WERI-Rb-1 (cell line): Measurements from ENCODE around the gene CRADD.

Experiments used
- DNase-seq: peaks from one replicate; pipeline ENCODE4 v3.0.0-alpha.2; 2020
- H3K27ac ChIP-seq: fragments of 250-450 bp; sonication (Bioruptor Pico); 2 replicates; pipeline ENCODE4 v1.5.1; 2020; ENCODE audit warnings: mild to moderate bottlenecking, moderate library complexity
- H3K27me3 ChIP-seq: fragments of 250-450 bp; sonication (Bioruptor Pico); 2 replicates; pipeline ENCODE4 v1.5.1; 2021; ENCODE audit warnings: mild to moderate bottlenecking, low read depth, moderate library complexity; ENCODE audit not compliant: insufficient read depth, severe bottlenecking
- H3K36me3 ChIP-seq: fragments of 250-450 bp; sonication (Bioruptor Pico); 2 replicates; pipeline ENCODE4 v1.5.1; 2020; ENCODE audit warnings: mild to moderate bottlenecking, moderate library complexity
- H3K4me3 ChIP-seq: 2 replicates; pipeline ENCODE4 v1.5.1; 2011; ENCODE audit warnings: low read depth, mild to moderate bottlenecking, control low read depth, low read length
- H3K9me3 ChIP-seq: fragments of 250-450 bp; sonication (Bioruptor Pico); 2 replicates; pipeline ENCODE4 v1.5.1; 2021; ENCODE audit warnings: mild to moderate bottlenecking, moderate library complexity; ENCODE audit not compliant: severe bottlenecking
- TF ChIP-seq, protein P1 (sequence below): IDR thresholded peaks from 2 replicates; pipeline ENCODE4 v1.5.1; 2011; ENCODE audit warnings: low read depth, mild to moderate bottlenecking, control low read depth, inconsistent platforms, low read length

The CRADD gene

DNA sequence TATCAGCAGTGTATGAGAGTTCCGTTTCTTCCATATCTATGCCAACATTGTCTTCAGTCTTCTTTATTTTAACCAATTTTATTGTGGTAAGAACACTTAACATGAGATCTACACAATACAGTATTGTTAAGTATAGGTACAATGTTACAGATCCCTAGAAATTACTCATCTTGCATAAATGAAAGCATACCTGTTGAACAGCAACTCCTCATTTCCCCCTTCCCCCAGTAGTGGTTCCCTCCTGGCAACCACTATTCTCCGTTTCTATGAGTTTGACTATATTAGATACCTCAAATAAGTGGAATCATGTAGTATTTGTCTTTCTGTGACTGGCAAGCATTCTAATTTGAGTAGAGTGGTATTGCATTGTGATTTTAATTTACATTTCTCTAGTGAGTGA lies 150.5 kb downstream of the CRADD start:
- DNase-seq = no peak
- H3K9me3 ChIP-seq = no peaks in the 10 kb centered on the region

DNA sequence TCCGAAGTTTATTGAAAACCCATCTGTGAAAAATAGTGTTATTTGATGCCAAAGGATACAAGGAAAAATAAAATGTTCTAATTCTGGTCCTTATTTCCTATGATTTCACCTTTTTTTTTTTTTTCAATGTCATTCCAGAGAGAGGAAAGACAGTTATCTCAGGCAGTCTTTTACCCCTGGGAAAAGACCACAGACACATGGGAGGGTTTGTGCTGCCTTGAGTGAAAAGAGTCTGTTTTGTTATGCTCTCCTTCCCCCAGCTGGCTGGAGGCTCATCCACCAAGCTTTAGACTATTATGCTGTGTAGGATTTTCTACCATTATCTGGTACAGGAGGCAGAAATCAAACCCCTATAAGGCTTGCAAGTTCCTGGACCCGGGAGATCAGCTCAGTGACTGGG lies 151.8 kb downstream of the CRADD start:
- Histone ChIP-seq H3K27ac (no peak overlapping the region), H3K4me3 (no peak overlapping the region), H3K27me3 (no peaks in the 10 kb centered on the region), H3K9me3 (no peaks in the 10 kb centered on the region), H3K36me3 (no peaks in the 10 kb centered on the region)
- TF ChIP-seq, protein P1, sequence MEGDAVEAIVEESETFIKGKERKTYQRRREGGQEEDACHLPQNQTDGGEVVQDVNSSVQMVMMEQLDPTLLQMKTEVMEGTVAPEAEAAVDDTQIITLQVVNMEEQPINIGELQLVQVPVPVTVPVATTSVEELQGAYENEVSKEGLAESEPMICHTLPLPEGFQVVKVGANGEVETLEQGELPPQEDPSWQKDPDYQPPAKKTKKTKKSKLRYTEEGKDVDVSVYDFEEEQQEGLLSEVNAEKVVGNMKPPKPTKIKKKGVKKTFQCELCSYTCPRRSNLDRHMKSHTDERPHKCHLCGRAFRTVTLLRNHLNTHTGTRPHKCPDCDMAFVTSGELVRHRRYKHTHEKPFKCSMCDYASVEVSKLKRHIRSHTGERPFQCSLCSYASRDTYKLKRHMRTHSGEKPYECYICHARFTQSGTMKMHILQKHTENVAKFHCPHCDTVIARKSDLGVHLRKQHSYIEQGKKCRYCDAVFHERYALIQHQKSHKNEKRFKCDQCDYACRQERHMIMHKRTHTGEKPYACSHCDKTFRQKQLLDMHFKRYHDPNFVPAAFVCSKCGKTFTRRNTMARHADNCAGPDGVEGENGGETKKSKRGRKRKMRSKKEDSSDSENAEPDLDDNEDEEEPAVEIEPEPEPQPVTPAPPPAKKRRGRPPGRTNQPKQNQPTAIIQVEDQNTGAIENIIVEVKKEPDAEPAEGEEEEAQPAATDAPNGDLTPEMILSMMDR = no peak
- DNase-seq = no peak

More for the DNA sequence above, 150.5 kb downstream of the CRADD start:
- H3K27ac ChIP-seq = no peak overlapping the region
- no peaks in the 10 kb centered on the region for H3K36me3 ChIP-seq
- TF ChIP-seq, protein P1 = no peak
- H3K4me3 ChIP-seq = no peak overlapping the region
- H3K27me3 ChIP-seq = no peaks in the 10 kb centered on the region

DNA sequence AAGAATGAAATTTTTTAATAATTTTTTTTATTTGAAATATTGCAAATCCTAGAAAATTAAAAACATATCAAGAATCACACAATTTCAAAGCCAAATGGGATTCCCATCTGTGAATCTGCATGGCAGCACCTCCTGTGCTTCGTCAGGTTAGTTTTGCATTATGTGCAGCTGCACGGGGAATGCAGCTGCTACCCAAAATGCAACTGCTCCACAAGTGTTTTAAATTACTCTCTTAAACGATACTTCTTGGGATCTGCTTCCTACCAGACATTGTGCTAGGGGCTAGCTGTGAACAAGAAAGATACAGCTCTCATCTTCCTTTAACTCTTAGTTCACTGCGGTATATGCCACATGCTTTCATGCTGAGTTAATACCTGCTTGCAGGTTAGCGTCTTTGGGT lies 154.2 kb downstream of the CRADD start:
- no peak overlapping the region for H3K27ac ChIP-seq

DNA sequence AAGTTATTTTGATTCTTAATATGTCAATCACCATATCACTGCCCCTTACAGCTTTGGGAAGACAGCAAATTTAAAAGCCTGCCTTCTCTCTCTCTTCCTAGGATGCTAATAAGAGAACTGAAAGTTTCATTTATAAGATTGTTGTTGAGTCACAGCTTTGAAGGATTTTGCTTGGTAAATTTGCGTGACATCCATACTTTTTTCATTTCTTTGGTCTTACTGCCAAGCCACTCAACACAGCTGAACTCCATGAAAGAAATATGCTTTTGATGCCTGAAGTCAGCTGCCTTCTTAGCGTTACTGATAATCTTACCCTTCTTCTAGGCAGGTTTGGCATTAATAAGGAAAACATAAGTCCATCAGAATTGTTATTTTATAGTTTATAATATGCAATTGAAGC lies 155.0 kb downstream of the CRADD start:
- no peak for DNase-seq
- TF ChIP-seq, protein P1 = no peak

More for the DNA sequence above, 154.2 kb downstream of the CRADD start:
- TF ChIP-seq, protein P1 = no peak
- no peaks in the 10 kb centered on the region for H3K36me3 ChIP-seq
- H3K27me3 ChIP-seq = no peaks in the 10 kb centered on the region
- DNase-seq = no peak
- H3K9me3 ChIP-seq = no peaks in the 10 kb centered on the region
- H3K4me3 ChIP-seq = no peak overlapping the region

DNA sequence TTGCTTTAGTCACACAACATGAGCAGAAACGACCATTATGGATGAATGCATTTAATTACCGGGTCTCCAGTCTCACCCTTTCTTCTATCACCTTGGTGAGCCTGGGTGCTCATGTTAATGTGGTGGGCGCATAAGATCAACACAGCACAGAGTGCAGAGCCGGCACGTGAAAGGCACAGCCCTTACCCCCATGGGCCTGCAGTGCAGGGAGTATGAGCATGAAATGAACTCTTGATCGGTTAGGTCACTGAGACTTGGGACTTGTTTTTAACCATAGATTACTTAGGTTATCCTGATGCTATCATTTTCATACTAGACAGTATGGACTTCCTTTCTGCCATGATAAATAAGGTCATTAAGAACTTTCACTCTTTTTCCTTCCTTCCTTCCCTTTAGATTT lies 156.8 kb downstream of the CRADD start:
- no peaks in the 10 kb centered on the region for H3K9me3 ChIP-seq
- H3K27me3 ChIP-seq = no peaks in the 10 kb centered on the region
- no peak overlapping the region for H3K27ac ChIP-seq
- H3K4me3 ChIP-seq = no peak overlapping the region
- H3K36me3 ChIP-seq = no peaks in the 10 kb centered on the region
- no peak for DNase-seq
- TF ChIP-seq, protein P1 = no peak

More for the DNA sequence above, 155.0 kb downstream of the CRADD start:
- Histone ChIP-seq H3K9me3 (no peaks in the 10 kb centered on the region), H3K27me3 (no peaks in the 10 kb centered on the region), H3K27ac (no peak overlapping the region), H3K36me3 (no peaks in the 10 kb centered on the region), H3K4me3 (no peak overlapping the region)

DNA sequence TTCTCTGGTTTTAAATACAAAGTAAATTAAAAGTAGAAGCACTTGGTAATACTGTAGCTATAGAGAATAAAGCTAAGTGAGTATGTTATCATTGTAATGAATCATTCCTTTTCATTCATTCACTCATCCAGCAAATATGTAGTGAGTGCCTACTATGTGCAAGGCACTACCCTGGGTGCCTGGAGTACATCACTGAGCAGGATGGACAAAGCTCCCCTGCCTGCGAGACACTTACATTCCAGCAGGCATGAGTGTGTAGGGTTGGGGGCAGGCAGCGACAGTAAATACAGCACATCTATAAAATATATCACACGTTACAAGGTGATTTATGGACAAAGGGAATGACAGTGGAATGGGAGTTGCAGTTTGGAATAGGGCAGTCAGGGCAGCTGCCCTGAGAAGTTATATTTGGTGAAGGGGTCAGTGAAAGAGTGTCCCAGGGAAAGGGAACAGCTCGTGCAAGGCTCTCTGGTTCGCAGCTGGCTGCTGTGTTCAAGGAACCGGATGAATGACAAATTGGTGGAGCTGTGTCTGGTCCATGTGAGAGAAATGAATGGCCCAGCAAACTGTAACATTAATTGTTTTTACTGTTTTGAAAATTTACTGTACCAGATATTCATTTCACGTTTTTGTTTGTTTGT lies 159.6 kb downstream of the CRADD start:
- H3K4me3 ChIP-seq = no peak overlapping the region
- TF ChIP-seq, protein P1 = no peak
- H3K36me3 ChIP-seq = no peaks in the 10 kb centered on the region
- H3K9me3 ChIP-seq = no peaks in the 10 kb centered on the region
- H3K27ac ChIP-seq = no peak overlapping the region
- H3K27me3 ChIP-seq = no peaks in the 10 kb centered on the region
- no peak for DNase-seq
